Activated CD8-positive, alpha-beta memory T cell treated with anti-CD3 and anti-CD28 coated beads, Interleukin-2, amount 10 ng/mL, durations not matched to agents 7 days and 5 days (primary cell): ENCODE data around the gene CDH1. TPM values are rescaled to one million over a fixed set of nuclear protein-coding genes. Genes with fewer than 3 reads are reported as not detected.
"Not testable (repeated sequence)": the region's sequence is repeated elsewhere in the genome, so short reads cannot be mapped to it uniquely, and the experiment has no call there.

Source experiments
- ATAC-seq: fragments of 150-1000 bp; cut with Tn5 transposase; one replicate; pipeline ENCODE4 v1.10.0; 2021; ENCODE audit warnings: moderate library complexity
- CTCF ChIA-PET: fragments of 350-600 bp; sonication (Branson Sonifier 250); formaldehyde crosslinking; loops from one replicate; lab custom pipeline; 2021; ENCODE audit warnings: antibody characterized with exemption; lab: Charles Lee
- DNase-seq: peaks from one replicate; pipeline ENCODE4 v3.0.0-alpha.2; 2020
- H3K27ac Mint-ChIP-seq: one replicate; pipeline ENCODE4 v1.8.0; 2021; ENCODE audit warnings: mild to moderate bottlenecking, mixed read lengths
- H3K27me3 Mint-ChIP-seq: one replicate; pipeline ENCODE4 v1.8.0; 2021; ENCODE audit warnings: mixed read lengths
- H3K36me3 Mint-ChIP-seq: one replicate; pipeline ENCODE4 v1.8.0; 2021; ENCODE audit warnings: mild to moderate bottlenecking, mixed read lengths
- H3K4me1 Mint-ChIP-seq: one replicate; pipeline ENCODE4 v1.8.0; 2021; ENCODE audit warnings: mixed read lengths
- H3K4me3 Mint-ChIP-seq: one replicate; pipeline ENCODE4 v1.8.0; 2021; ENCODE audit warnings: mild to moderate bottlenecking, moderate library complexity, mixed read lengths
- H3K9me3 Mint-ChIP-seq: one replicate; pipeline ENCODE4 v1.8.0; 2022; ENCODE audit warnings: low read depth, mixed read lengths
- total RNA-seq, 2 experiments: library from RNA; stranded (reverse); gene quantifications; one replicate each; pipeline ENCODE4 v1.2.3, GENCODE V29; 2021

The CDH1 gene
- total RNA-seq, 2 experiments from 2014 or later: 0.06 to 0.09 TPM

DNA sequence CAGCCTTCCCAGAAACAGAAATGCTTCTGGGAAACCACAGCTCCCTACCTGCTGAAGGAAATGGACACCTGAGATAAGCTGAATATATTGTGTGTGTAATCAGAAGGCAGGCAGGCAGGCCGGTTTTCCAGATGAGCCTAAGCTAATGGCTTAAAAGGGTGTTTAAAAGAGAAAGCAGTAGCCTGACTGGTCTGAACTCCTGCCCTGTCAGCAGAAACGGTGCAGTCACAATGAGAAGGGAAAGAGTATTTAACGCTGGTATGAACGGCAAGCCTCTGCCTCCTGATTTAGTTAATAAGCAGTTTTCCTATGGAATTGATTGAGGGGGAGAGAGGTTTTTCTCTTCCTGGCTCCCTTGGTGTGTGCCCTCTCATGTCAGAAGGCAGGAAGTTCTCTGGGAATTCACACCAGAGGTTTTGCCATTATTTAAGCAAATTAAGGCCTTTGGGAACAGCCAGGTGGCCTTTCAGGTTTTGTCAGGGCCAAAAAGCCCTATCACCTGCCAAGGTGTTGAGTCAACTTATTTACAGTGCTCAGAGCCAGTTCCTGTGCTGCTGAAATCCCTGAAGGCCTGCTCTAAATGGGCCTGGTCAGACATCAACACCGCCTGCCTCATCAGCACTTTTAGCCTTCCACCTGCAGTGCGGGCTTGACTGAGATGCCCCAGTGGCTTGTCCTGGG is 41.6 kb downstream of the CDH1 start:
- DNase-seq (no peak), ATAC-seq (no peak)
- no peak overlapping the region for H3K27ac Mint-ChIP-seq
- H3K27me3 Mint-ChIP-seq: peaks cover 62% of the 10 kb centered on the region
- CTCF ChIA-PET: interaction anchor here (1.2 kb wide), 1 partner anchor 22 kb away, joined by 5 read pairs; no protein-coding TSS in a partner anchor
- peaks cover 17% of the 10 kb centered on the region for H3K4me1 Mint-ChIP-seq
- H3K36me3 Mint-ChIP-seq: no peaks in the 10 kb centered on the region
- H3K4me3 Mint-ChIP-seq: no peak overlapping the region
- H3K9me3 Mint-ChIP-seq: no peaks in the 10 kb centered on the region

DNA sequence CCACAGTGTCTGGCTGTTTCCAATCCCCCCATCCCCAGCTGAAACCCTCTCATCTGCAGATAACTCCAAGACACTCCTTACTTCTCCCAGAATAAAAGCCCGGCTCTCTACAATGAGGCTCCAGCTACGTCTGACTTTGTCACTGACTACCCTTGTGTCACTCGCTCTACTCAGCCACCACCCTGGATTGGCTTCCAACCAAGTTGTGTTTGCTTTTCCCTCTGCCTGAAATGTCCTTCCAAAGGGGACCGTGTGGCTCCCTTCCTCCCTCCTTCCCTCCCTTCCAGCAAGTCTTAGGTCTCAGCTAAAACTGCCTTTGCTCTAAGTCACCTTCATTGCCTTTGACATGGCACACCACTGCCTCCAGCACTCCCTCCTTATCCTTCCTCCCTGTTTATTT is 42.8 kb downstream of the CDH1 start:
- no peaks in the 10 kb centered on the region for H3K36me3 Mint-ChIP-seq
- H3K27ac Mint-ChIP-seq: no peak overlapping the region
- CTCF ChIA-PET: no interaction called here
- H3K9me3 Mint-ChIP-seq: no peaks in the 10 kb centered on the region
- no peak for DNase-seq
- H3K27me3 Mint-ChIP-seq: peaks cover 64% of the 10 kb centered on the region
- peaks cover 17% of the 10 kb centered on the region for H3K4me1 Mint-ChIP-seq
- no peak overlapping the region for H3K4me3 Mint-ChIP-seq
- ATAC-seq: no peak

DNA sequence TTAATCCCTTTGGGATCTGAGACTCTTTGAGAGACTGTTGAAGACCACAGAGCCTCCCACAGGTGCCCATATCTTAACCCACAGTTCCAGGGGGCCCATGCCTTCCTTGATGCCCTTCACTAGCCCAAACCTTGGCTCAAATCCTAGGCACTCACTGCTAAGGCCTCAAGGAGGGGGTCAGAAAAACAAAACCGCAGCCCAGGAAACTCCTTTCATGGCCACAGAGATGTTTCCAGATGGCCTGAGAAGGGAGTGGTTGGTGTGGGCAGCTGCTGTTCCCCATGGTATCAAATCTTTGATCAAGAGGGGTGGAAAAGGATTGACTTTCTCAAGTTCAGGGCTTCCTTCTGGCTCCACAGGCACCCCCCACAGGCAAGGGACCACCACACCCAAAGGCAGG is 44.7 kb downstream of the CDH1 start:
- ATAC-seq (no peak), DNase-seq (no peak)
- H3K27me3 Mint-ChIP-seq: peaks cover 62% of the 10 kb centered on the region
- no peak overlapping the region for H3K27ac Mint-ChIP-seq
- H3K4me3 Mint-ChIP-seq: no peak overlapping the region
- H3K4me1 Mint-ChIP-seq: peaks cover 13% of the 10 kb centered on the region
- no peaks in the 10 kb centered on the region for H3K9me3 Mint-ChIP-seq
- CTCF ChIA-PET: no interaction called here
- H3K36me3 Mint-ChIP-seq: no peaks in the 10 kb centered on the region

DNA sequence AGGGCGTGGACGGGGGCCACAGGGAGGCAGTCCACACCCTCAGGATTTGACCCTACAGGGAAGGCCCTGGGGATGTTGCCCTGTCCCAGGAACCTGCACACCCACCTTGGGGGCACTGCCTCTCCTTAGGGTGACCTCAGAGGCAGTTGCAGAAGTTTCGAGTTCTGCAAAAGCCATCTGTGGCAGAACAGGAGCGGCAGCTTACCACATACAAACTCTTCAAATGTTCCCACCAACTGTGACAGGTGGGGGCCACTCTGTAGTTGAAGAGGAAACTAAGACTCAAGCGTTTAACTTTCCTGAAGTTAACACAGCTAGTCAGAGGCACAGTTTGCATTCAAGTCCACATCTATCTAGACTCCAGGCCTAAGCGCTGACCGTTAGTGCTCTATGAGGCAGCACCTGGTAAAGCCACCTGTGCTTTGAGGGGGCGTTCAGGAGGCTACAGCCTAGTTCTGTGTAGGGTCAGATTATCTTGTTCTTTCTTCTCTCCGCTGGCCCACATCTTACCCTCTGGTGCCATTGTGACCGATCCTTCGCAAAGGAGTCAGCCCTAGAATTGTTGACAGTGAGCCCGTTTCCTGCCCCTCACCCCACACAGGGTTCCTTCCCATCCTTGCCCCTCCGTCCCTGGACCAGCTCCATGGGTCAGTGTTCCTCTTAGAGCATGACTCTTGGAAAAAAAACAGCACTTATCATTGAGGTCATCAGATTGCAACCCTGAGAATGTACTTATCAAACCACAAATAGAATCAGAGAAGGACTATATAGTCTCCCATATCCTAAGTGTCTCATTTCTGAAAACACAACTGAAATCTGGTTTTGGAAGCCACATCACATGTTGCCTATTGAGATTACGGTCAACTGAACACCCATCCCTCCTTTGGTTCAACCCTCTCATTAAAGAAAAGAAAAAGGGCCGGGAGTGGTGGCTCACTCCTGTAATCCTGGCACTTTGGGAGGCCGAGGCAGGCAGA is 45.4 kb downstream of the CDH1 start:
- ATAC-seq: peak; percentile 33
- peak; percentile 42 for DNase-seq
- Mint-ChIP-seq H3K4me3 (no peak overlapping the region), H3K27ac (no peak overlapping the region), H3K9me3 (no peaks in the 10 kb centered on the region), H3K27me3 (peaks cover 63% of the 10 kb centered on the region), H3K4me1 (peaks cover 10% of the 10 kb centered on the region), H3K36me3 (no peaks in the 10 kb centered on the region)
- CTCF ChIA-PET: interaction anchor here (0.9 kb wide), 1 partner anchor 25 kb away, joined by 3 read pairs; no protein-coding TSS in a partner anchor

DNA sequence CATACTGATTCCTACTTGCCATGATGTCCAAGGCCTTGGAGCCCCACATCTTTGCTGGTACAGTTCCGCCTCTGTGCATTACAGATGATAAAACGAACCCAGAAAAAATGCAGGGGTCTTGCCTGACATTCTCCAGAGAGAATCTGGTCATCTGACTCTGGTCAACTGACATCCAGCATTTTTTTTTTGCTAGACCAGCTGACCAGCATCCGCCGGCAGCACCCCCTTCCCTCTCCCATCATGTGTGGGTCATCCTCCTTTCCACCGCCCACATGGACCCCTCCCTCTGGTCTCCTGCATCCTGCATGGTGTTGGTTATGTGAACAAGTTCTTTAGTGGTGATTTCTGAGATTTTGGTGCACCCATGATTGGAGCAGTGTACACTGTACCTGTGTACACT is 47.1 kb downstream of the CDH1 start:
- H3K4me3 Mint-ChIP-seq: no peak overlapping the region

DNA sequence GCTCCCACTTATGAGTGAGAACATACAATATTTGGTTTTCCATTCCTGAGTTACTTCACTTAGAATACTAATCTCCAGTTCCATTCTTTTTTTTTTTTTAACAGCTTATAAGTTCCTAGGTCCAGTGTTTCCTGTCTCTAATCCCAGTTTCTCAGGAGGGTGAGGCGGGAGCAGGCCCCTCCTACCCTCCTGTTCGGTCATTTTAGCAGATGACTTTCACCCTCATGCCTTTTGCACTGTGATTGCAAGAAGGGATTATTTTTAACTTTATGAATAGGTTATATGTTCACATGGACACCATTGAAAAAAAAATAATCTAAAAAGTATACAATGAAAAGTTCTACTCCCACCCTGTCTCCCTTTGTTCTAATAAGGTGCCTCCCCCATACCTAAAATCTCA is 47.6 kb downstream of the CDH1 start:
- ATAC-seq (no peak), DNase-seq (no peak)
- CTCF ChIA-PET: interaction anchor here (0.6 kb wide), 1 partner anchor 696 kb away, joined by 3 read pairs; no protein-coding TSS in a partner anchor
- Mint-ChIP-seq H3K4me3 (no peak overlapping the region), H3K4me1 (peaks cover 7% of the 10 kb centered on the region), H3K27ac (no peak overlapping the region), H3K36me3 (no peaks in the 10 kb centered on the region), H3K9me3 (no peaks in the 10 kb centered on the region), H3K27me3 (peaks cover 52% of the 10 kb centered on the region)

More for the DNA sequence above, 47.1 kb downstream of the CDH1 start:
- Mint-ChIP-seq H3K27me3 (peaks cover 57% of the 10 kb centered on the region), H3K36me3 (no peaks in the 10 kb centered on the region), H3K27ac (no peak overlapping the region), H3K4me1 (peaks cover 7% of the 10 kb centered on the region), H3K9me3 (no peaks in the 10 kb centered on the region)
- DNase-seq (no peak), ATAC-seq (no peak)
- CTCF ChIA-PET: interaction anchor here (0.6 kb wide), 1 partner anchor 697 kb away, joined by 3 read pairs; no protein-coding TSS in a partner anchor

DNA sequence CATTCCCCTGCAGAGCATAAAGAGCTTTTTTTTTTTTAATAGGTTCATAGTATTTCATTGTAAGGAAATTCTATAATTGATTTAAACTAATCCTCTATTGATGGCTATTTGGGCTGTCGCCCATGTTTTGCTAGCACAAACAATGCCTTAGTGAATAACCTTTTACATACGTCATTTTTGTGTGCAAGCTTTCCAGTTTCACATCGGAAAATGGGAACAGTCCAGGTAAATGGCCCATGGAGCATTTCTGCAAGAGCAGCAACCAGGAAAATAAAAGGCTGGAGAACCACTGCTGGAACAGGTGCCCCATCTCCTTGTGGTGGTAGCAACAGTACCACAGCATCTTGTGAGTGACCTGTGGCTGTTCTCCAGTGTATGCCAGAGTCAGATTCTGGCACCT is 48.6 kb downstream of the CDH1 start:
- H3K9me3 Mint-ChIP-seq: no peaks in the 10 kb centered on the region
- CTCF ChIA-PET: no interaction called here
- H3K36me3 Mint-ChIP-seq: no peaks in the 10 kb centered on the region
- no peak overlapping the region for H3K4me3 Mint-ChIP-seq
- no peak overlapping the region for H3K27ac Mint-ChIP-seq
- H3K27me3 Mint-ChIP-seq: peaks cover 45% of the 10 kb centered on the region
- peaks cover 7% of the 10 kb centered on the region for H3K4me1 Mint-ChIP-seq
- ATAC-seq: no peak
- DNase-seq: no peak

DNA sequence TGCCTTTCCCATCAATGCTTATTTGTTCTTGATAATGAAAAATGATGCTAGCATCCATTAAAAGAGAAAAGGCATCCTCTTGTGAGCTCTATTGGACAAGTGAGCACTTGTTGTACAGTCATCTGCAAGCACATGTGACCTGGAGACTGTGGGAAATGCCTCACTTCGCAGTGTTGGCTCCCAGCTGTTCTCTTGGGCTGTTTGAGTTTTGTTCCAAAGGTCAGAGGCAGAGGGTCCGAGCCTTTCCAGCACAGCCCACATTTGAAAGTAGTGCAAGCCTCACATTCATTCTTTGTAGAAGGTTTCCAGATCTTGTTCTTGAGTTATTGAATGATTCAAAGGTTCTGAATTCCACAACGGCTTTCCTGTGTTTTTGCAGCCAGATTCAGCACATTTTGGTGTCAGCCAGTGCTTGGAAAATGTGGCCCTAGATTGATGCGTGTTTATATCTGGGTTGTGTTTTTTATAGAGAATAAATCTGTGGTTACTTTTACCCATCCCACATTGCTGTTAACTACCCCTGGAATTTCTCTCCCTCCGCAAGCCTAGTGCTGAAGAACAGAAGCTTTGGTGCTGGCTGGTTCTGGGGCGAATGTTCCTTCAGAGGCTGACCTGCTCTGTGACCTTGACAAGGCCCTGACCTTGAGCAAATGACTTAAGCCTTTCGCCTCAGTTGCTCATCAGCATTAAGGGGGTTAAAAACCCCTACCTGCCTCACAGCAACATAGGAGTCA is 49.8 kb downstream of the CDH1 start:
- DNase-seq: no peak
- CTCF ChIA-PET: no interaction called here

DNA sequence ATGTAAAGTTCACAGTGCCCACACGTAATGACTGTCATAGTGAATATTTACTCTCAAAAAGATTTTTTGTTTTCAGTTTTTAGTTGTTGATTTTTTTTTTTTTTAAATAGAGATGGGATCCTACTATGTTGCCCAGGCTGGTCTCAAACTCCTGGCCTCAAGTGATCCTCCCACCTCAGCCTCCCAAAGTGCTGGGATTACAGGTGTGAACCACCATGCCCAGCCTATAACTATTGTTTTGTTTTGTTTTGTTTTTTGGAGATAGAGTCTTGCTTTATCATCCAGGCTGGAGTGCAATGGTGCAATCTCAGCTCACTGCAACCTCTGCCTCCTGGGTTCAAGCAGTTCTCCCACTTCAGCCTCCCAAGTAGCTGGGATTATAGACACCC is 50.3 kb downstream of the CDH1 start:
- H3K27ac Mint-ChIP-seq, DNase-seq, H3K4me1 Mint-ChIP-seq, H3K9me3 Mint-ChIP-seq, H3K4me3 Mint-ChIP-seq, CTCF ChIA-PET, ATAC-seq, H3K36me3 Mint-ChIP-seq: not testable (repeated sequence)
- peaks cover 41% of the 10 kb centered on the region for H3K27me3 Mint-ChIP-seq

More for the DNA sequence above, 49.8 kb downstream of the CDH1 start:
- Mint-ChIP-seq H3K4me3 (no peak overlapping the region), H3K27me3 (peaks cover 41% of the 10 kb centered on the region), H3K27ac (no peak overlapping the region), H3K9me3 (no peaks in the 10 kb centered on the region), H3K4me1 (peaks cover 7% of the 10 kb centered on the region), H3K36me3 (no peaks in the 10 kb centered on the region)
- no peak for ATAC-seq

DNA sequence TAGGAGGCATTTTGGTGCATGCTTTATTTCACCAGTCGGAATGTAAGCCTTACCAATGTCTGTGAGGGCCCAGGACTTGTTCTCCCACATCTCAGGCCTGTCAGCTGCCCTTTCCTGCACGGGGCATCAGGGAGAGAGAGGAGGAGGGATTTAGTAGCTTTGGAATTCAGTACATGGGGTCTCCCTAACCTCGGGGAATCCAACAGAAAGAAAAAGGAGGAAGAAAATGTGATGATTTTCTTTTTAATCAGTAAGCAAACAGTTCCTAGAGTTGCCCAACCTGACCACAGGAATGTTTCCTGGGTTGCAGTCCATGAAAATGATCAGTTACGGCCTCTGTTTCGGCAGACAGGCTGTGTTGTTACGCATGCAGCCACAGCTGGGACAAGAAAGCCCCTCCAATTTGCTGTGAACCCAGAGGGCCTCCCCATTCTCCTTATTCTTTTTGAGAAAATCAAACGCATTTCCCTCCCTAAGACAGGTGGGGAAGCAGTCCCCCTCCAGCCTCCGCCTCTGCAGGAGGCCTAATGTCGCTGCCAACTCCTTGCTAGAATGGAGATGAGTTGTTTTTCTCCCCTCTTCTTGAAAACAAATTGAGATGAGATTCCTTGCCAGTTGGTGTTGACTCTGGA is 53.2 kb downstream of the CDH1 start:
- H3K36me3 Mint-ChIP-seq: no peaks in the 10 kb centered on the region

DNA sequence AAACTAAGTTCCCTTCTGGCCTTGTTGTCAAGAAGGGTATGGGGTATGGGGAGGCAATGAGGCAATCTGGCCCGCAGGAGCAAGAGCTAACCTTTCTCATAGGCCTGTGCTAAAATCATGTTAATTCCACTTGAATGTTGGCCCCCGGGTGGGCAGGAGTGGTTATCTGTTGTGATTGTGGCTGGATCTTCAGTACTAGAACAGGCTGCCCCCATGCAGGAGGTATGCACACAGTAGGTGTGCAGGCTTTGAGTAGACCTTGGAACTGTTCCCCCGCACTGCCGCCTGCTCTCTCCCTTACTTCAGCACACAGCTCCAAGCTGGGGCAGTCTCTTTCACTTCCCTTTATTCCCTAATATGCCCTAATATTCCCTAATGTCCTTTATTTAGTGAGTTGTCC is 53.9 kb downstream of the CDH1 start:
- DNase-seq (no peak), ATAC-seq (no peak)
- H3K4me3 Mint-ChIP-seq: no peak overlapping the region
- CTCF ChIA-PET: no interaction called here
- H3K36me3 Mint-ChIP-seq: no peaks in the 10 kb centered on the region
- H3K9me3 Mint-ChIP-seq: no peaks in the 10 kb centered on the region
- no peak overlapping the region for H3K27ac Mint-ChIP-seq
- H3K27me3 Mint-ChIP-seq: peaks cover 21% of the 10 kb centered on the region
- no peaks in the 10 kb centered on the region for H3K4me1 Mint-ChIP-seq

More for the DNA sequence above, 53.2 kb downstream of the CDH1 start:
- CTCF ChIA-PET: no interaction called here
- DNase-seq (no peak), ATAC-seq (no peak)
- H3K4me3 Mint-ChIP-seq: no peak overlapping the region
- no peaks in the 10 kb centered on the region for H3K9me3 Mint-ChIP-seq
- H3K27ac Mint-ChIP-seq: no peak overlapping the region
- no peaks in the 10 kb centered on the region for H3K4me1 Mint-ChIP-seq
- peaks cover 27% of the 10 kb centered on the region for H3K27me3 Mint-ChIP-seq

DNA sequence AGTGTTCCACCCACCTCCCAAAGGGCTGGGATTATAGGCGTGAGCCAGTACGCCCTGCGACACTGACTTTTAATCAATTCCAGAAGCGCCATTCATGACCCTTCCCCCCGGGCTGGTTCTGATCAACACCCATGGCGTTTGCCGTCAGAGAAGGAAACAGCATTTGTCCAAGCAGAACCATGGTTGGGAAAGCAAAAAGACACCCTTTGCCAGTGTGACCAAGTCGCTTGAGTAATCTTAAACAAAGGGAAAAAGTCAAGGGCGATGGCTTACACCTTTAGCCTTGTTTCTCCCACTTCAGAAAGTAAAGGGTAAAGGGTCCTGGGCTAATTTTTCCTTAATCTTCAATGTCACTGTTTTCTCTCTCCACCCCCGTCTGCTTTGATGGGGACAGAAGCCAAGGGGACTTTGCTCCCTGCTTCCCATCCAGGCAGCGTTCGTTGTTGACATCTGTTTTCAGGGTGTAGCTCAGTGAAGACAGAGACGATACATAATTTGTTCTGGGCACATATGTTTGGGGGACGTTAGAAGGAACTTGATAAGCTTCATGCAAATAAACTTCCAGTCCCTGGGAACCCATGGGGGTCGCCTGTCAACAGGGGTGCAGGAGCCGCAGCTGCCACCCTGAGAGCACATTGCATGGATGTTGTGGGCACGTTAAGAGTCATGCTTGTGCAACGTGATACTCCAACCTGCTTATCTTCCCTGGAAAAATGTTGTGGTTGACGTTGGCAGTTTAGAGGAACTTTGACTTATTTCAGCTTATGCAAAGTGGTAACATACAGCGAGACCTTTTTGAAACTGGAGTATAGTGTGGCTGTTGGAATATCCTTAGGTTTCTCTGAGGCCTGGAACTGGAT is 55.6 kb downstream of the CDH1 start:
- Mint-ChIP-seq H3K4me1 (no peaks in the 10 kb centered on the region), H3K36me3 (no peaks in the 10 kb centered on the region), H3K4me3 (no peak overlapping the region), H3K9me3 (no peaks in the 10 kb centered on the region), H3K27ac (no peak overlapping the region), H3K27me3 (peaks cover 15% of the 10 kb centered on the region)
- CTCF ChIA-PET: no interaction called here
- ATAC-seq (no peak), DNase-seq (no peak)
